Upper lobe of right lung (tissue), 1 donor: ENCODE measurements around the gene PHACTR3. TPM values are rescaled to one million over a fixed set of nuclear protein-coding genes. Genes with fewer than 3 reads are reported as not detected.

Experiments
- ATAC-seq: fragments of 200-7000 bp; cut with Tn5 transposase; one replicate; pipeline ENCODE4 v1.9.1; 2020; ENCODE audit warnings: mild to moderate bottlenecking, moderate library complexity
- DNase-seq: peaks from one replicate; pipeline ENCODE4 v3.0.0-alpha.2; 2020
- H3K27ac ChIP-seq: fragments of 200-600 bp; one replicate; pipeline ENCODE4 v1.8.0; 2022
- H3K27me3 ChIP-seq: fragments of 200-600 bp; one replicate; pipeline ENCODE4 v1.8.0; 2022; ENCODE audit warnings: mild to moderate bottlenecking
- H3K36me3 ChIP-seq: fragments of 200-600 bp; one replicate; pipeline ENCODE4 v1.8.0; 2022
- H3K4me1 ChIP-seq: fragments of 200-600 bp; one replicate; pipeline ENCODE4 v1.8.0; 2022
- H3K4me3 ChIP-seq: fragments of 200-600 bp; one replicate; pipeline ENCODE4 v1.8.0; 2022; ENCODE audit warnings: mild to moderate bottlenecking
- H3K9me3 ChIP-seq: fragments of 200-600 bp; one replicate; pipeline ENCODE4 v1.8.0; 2022
- CTCF ChIP-seq: fragments of 200-600 bp; IDR thresholded peaks from one replicate; pipeline ENCODE4 v1.8.0; 2022; ENCODE audit warnings: antibody characterized with exemption
- intact Hi-C: fragments of 100-400 bp; cut with DNase I; formaldehyde crosslinking; loops from one replicate; pipeline ENCODE4 v1.11.0; 2022
- total RNA-seq: library from RNA; stranded (reverse); fragmentation: NEBNext Ultra II Directional; extraction: Animal tissue kit (Norgen Biotek cat#: 25700); gene quantifications from one replicate; pipeline ENCODE4 v1.2.1, GENCODE V29; 2021
- donor health status: DM: no; HTN: yes; CAD: no; lungs with severe emphysema.

PHACTR3 gene
- total RNA-seq, 1 donor from 2014 or later: 18.2 TPM

DNA sequence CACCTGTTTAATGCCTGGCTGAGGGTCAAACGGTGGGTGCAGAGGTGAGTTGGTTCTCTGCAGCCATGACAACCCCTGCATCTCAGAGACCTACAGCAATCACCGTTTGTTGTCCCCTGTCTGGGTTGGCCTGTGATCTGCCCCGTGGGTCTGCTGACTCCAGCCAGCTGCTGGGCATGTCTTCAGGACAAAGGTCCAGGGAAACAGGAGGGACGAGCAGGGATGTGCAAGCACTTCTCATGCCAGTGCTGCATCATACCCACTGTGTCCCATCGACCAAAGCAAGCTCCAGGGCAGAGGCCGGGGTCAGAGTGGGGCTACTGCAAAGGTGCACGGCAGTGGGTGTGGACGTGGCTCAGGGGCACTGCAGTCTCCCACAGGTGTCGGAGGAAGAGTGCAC, 150.2 kb downstream of the PHACTR3 start:
- peaks cover 52% of the 10 kb centered on the region for H3K27me3 ChIP-seq
- H3K4me1 ChIP-seq: peaks cover 17% of the 10 kb centered on the region
- intact Hi-C loops: loop anchor here (10.0 kb wide), 1 partner anchor 150 kb away; the partner anchor contains the start of gene PHACTR3
- no peak overlapping the region for H3K27ac ChIP-seq
- DNase-seq: no peak
- no peak for TF ChIP-seq CTCF
- no peak overlapping the region for H3K4me3 ChIP-seq
- H3K9me3 ChIP-seq: no peaks in the 10 kb centered on the region
- ATAC-seq: no peak
- H3K36me3 ChIP-seq: no peaks in the 10 kb centered on the region

DNA sequence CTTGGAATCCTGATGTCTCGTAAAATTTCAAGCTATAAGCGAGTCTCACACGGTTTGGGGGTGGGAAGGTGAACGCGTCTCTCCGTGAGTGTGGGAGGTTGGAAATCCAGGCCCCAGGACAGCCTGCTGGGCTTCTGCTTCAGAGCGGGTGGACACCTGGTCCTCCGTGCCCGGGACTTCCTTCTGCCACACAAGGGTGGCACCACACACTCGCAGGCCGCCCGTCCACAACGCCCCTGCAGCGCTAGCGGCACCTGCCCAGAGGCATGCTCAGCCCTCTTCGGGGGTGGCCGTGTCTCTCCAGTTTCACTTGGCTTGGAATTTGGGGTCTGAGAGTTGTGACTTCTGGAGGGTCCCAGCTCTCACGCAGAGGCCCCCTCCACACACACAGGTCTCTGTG, 151.9 kb downstream of the PHACTR3 start:
- no peak for ATAC-seq
- intact Hi-C loops: loop anchor here (10.0 kb wide), 1 partner anchor 151 kb away; the partner anchor contains the start of gene PHACTR3
- H3K4me1 ChIP-seq: peaks cover 13% of the 10 kb centered on the region
- H3K4me3 ChIP-seq: no peak overlapping the region
- no peak for DNase-seq
- H3K27ac ChIP-seq: no peak overlapping the region
- H3K27me3 ChIP-seq: peaks cover 41% of the 10 kb centered on the region
- no peak for TF ChIP-seq CTCF
- no peaks in the 10 kb centered on the region for H3K9me3 ChIP-seq
- no peaks in the 10 kb centered on the region for H3K36me3 ChIP-seq

- Histone ChIP-seq H3K27ac (no peak overlapping the region), H3K27me3 (no peaks in the 10 kb centered on the region), H3K36me3 (no peaks in the 10 kb centered on the region), H3K4me1 (no peaks in the 10 kb centered on the region), H3K9me3 (no peaks in the 10 kb centered on the region), H3K4me3 (no peak overlapping the region)
- DNase-seq: no peak
- no peak for ATAC-seq
- TF ChIP-seq CTCF: no peak
- intact Hi-C loops: no loop called here
These were observed 159.7 kb downstream of the PHACTR3 start for GRCh38 chr20:59764037-59764436.

GRCh38 chr20:59765599-59766177, 161.3 kb downstream of the PHACTR3 start:
- H3K9me3 ChIP-seq: no peaks in the 10 kb centered on the region
- no peaks in the 10 kb centered on the region for H3K36me3 ChIP-seq
- no peak for TF ChIP-seq CTCF
- no peak overlapping the region for H3K4me3 ChIP-seq
- no peak for DNase-seq
- H3K4me1 ChIP-seq: no peaks in the 10 kb centered on the region
- ATAC-seq: no peak
- no peak overlapping the region for H3K27ac ChIP-seq
- H3K27me3 ChIP-seq: no peaks in the 10 kb centered on the region
- intact Hi-C loops: no loop called here

- H3K27ac ChIP-seq: no peak overlapping the region
- DNase-seq (no peak), ATAC-seq (no peak)
- H3K4me1 ChIP-seq: no peaks in the 10 kb centered on the region
- H3K4me3 ChIP-seq: no peak overlapping the region
- no peak for TF ChIP-seq CTCF
- H3K9me3 ChIP-seq: no peaks in the 10 kb centered on the region
- intact Hi-C loops: no loop called here
- no peaks in the 10 kb centered on the region for H3K27me3 ChIP-seq
- no peaks in the 10 kb centered on the region for H3K36me3 ChIP-seq
These were observed 163.3 kb downstream of the PHACTR3 start for GRCh38 chr20:59767656-59768055.

GRCh38 chr20:59770270-59770669, 165.9 kb downstream of the PHACTR3 start:
- Histone ChIP-seq H3K36me3 (no peaks in the 10 kb centered on the region), H3K9me3 (no peaks in the 10 kb centered on the region), H3K4me3 (no peak overlapping the region), H3K27ac (no peak overlapping the region), H3K27me3 (no peaks in the 10 kb centered on the region), H3K4me1 (no peaks in the 10 kb centered on the region)
- no peak for TF ChIP-seq CTCF
- intact Hi-C loops: no loop called here
- no peak for ATAC-seq
- DNase-seq: no peak
